B cell (primary cell): Measurements from ENCODE around the gene CBLB. TPM values are rescaled to one million over a fixed set of nuclear protein-coding genes. Genes with fewer than 3 reads are reported as not detected.
"Not testable (repeated sequence)": the region's sequence is repeated elsewhere in the genome, so short reads cannot be mapped to it uniquely, and the experiment has no call there.

Source experiments
- ATAC-seq: fragments of 200-7000 bp; cut with Tn5 transposase; one replicate; pipeline ENCODE4 v1.10.0; 2021; ENCODE audit warnings: low read depth, mild to moderate bottlenecking, moderate number of reproducible peaks, moderate library complexity
- CTCF ChIA-PET: fragments of 350-600 bp; sonication (Branson Sonifier 250); formaldehyde crosslinking; loops from one replicate; lab custom pipeline; 2021; ENCODE audit warnings: antibody characterized with exemption, inconsistent platforms; lab: Charles Lee
- POLR2A ChIA-PET: fragments of 350-600 bp; sonication (Branson Sonifier 250); formaldehyde crosslinking; loops from one replicate; lab custom pipeline; 2021; ENCODE audit warnings: antibody characterized with exemption; lab: Charles Lee
- DNase-seq: peaks from one replicate; pipeline ENCODE4 v3.0.0; 2013
- H2AFZ ChIP-seq: 2 replicates; pipeline ENCODE4 v1.6.1; 2012; ENCODE audit warnings: mild to moderate bottlenecking, low read depth, low read length; ENCODE audit not compliant: insufficient read depth, poor library complexity, severe bottlenecking
- H3K27ac ChIP-seq, 2 donors: 1 replicate in 1 of 2; 2 replicates in 1 of 2; pipeline ENCODE4 v1.5.1; 2012 to 2013; ENCODE audit warnings: low read length in 2 of 2, mild to moderate bottlenecking in 2 of 2, moderate library complexity in 1 of 2
- H3K27me3 ChIP-seq, 4 experiments: fragments of 200-600 bp in 1 of 4; sonication (generic) in 1 of 4; replicated peaks in 1 of 4; 1 replicate in 2 of 4; 2 replicates in 2 of 4; pipeline versions ENCODE4 v1.6.1 to v1.7.0; 2013 to 2016; ENCODE audit warnings: low read length in 3 of 4, mild to moderate bottlenecking in 2 of 4, mixed read lengths in 1 of 4, moderate library complexity in 1 of 4; ENCODE audit not compliant: insufficient read depth in 4 of 4, control insufficient read depth in 3 of 4; ENCODE audit errors: control extremely low read depth in 1 of 4
- H3K36me3 ChIP-seq, 2 experiments: replicated peaks in 1 of 2; 1 replicate in 1 of 2; 2 replicates in 1 of 2; pipeline versions ENCODE4 v1.6.1 to v1.7.1; 2013; ENCODE audit warnings: low read length in 1 of 2; ENCODE audit not compliant: insufficient read depth in 2 of 2, control insufficient read depth in 1 of 2; ENCODE audit errors: control extremely low read depth in 1 of 2, extremely low read depth in 1 of 2
- H3K4me1 ChIP-seq, 2 donors: fragments of 200-600 bp in 1 of 2; sonication (generic) in 1 of 2; 1 replicate in 1 of 2; 2 replicates in 1 of 2; pipeline versions ENCODE4 v1.5.1 to v1.6.1; 2013 to 2017; ENCODE audit warnings: low read length in 2 of 2; ENCODE audit not compliant: control insufficient read depth in 2 of 2, insufficient read depth in 2 of 2
- H3K4me2 ChIP-seq: replicated peaks from 2 replicates; pipeline ENCODE3; 2012; ENCODE audit warnings: mild to moderate bottlenecking, low read depth, low read length; ENCODE audit not compliant: poor library complexity, severe bottlenecking
- H3K4me3 ChIP-seq, 5 experiments: fragments of 200-600 bp in 1 of 5; sonication (generic) in 1 of 5; 1 replicate in 3 of 5; 2 replicates in 2 of 5; pipeline versions ENCODE4 v1.5.1 to v1.7.0; 2011 to 2016; ENCODE audit warnings: low read length in 4 of 5, mild to moderate bottlenecking in 4 of 5, low read depth in 2 of 5, control low read depth in 1 of 5, moderate library complexity in 1 of 5; ENCODE audit not compliant: insufficient read depth in 1 of 5; ENCODE audit errors: control extremely low read depth in 1 of 5, extremely low read depth in 1 of 5
- H3K79me2 ChIP-seq: fragments of 200-600 bp; sonication (generic); one replicate; pipeline ENCODE4 v1.6.0; 2016; ENCODE audit warnings: low read length; ENCODE audit not compliant: control insufficient read depth, insufficient read depth
- H3K9ac ChIP-seq: fragments of 200-600 bp; sonication (generic); 2 replicates; pipeline ENCODE4 v1.6.1; 2017; ENCODE audit warnings: mild to moderate bottlenecking, low read length, moderate library complexity
- H3K9me3 ChIP-seq, 3 donors: one replicate each; pipeline versions ENCODE4 v1.6.1 to v1.7.1; 2013; ENCODE audit warnings: low read length in 2 of 3; ENCODE audit not compliant: control insufficient read depth in 2 of 3, insufficient read depth in 1 of 3; ENCODE audit errors: control extremely low read depth in 1 of 3
- H4K20me1 ChIP-seq: 2 replicates; pipeline ENCODE4 v1.6.0; 2012; ENCODE audit warnings: mild to moderate bottlenecking, low read length; ENCODE audit not compliant: insufficient read depth, control insufficient read depth, poor library complexity, severe bottlenecking
- H3K27ac Mint-ChIP-seq: one replicate; pipeline ENCODE4 v1.8.0; 2021; ENCODE audit warnings: mixed read lengths
- H3K27me3 Mint-ChIP-seq: one replicate; pipeline ENCODE4 v1.8.0; 2021; ENCODE audit warnings: mixed read lengths
- H3K4me1 Mint-ChIP-seq: one replicate; pipeline ENCODE4 v1.8.0; 2021; ENCODE audit warnings: mixed read lengths
- H3K4me3 Mint-ChIP-seq: one replicate; pipeline ENCODE4 v1.8.0; 2021; ENCODE audit warnings: mixed read lengths
- H3K9me3 Mint-ChIP-seq: one replicate; pipeline ENCODE4 v1.8.0; 2022; ENCODE audit warnings: mixed read lengths; ENCODE audit not compliant: insufficient read depth
- EZH2 ChIP-seq: IDR thresholded peaks from 2 replicates; pipeline ENCODE4 v1.6.1; 2012; ENCODE audit warnings: borderline replicate concordance, low read depth, mild to moderate bottlenecking, moderate library complexity, low read length; ENCODE audit not compliant: insufficient read depth, poor library complexity, severe bottlenecking
- WGBS: methylation state at CpG from one replicate; pipeline ENCODE4 v1.1.5; 2013; ENCODE audit warnings: missing lambda C conversion rate; ENCODE audit not compliant: insufficient coverage; 5-methylcytosine and 5-hydroxymethylcytosine counted together
- intact Hi-C: fragments of 100-400 bp; cut with micrococcal nuclease; formaldehyde crosslinking; loops from one replicate; pipeline ENCODE4 v1.10.0; 2022
- polyA plus RNA-seq: library from polyadenylated mRNA; depleted of rRNA; stranded (reverse); fragments of >200 nt; gene quantifications from 2 replicates; pipeline ENCODE4 v1.2.3, GENCODE V29; 2012
- total RNA-seq, 2 donors: library from RNA; stranded (reverse); fragments of 120-200 nt in 1 of 2; gene quantifications; 1 replicate in 1 of 2; 2 replicates in 1 of 2; pipeline versions ENCODE4 v1.2.3 to v1.2.4, GENCODE V29; 2013 to 2022
- TF ChIP-seq, protein P1 (sequence below): fragments of 200-600 bp; IDR thresholded peaks from one replicate; pipeline ENCODE4 v1.8.0; 2022; ENCODE audit warnings: antibody characterized with exemption, mild to moderate bottlenecking

CBLB gene
- total and polyA plus RNA-seq, 2 donors (not counting 1 experiment from before 2014, with no cell fraction given) = 19.0 to 135 TPM

GRCh38 chr3:105729667-105730066 lies 139.1 kb downstream of the CBLB start:
- Histone ChIP-seq H2AFZ (no peak overlapping the region), H3K27me3 (no peaks in the 10 kb centered on the region), H3K9me3 (no peaks in the 10 kb centered on the region), H3K9ac (no peak overlapping the region), H3K79me2 (no peaks in the 10 kb centered on the region), H3K27ac (no peak overlapping the region), H3K4me2 (no peak overlapping the region), H3K4me1 (peaks cover 0 to 5% of the 10 kb centered on the region in 2 donors), H4K20me1 (no peaks in the 10 kb centered on the region), H3K4me3 (no peak overlapping the region), H3K36me3 (peaks cover 3 to 8% of the 10 kb centered on the region in 2 experiments)
- Mint-ChIP-seq H3K4me3 (no peak overlapping the region), H3K9me3 (no peaks in the 10 kb centered on the region), H3K4me1 (peaks cover 17% of the 10 kb centered on the region), H3K27ac (no peak overlapping the region), H3K27me3 (no peaks in the 10 kb centered on the region)
- ChIA-PET CTCF (no interaction called here), POLR2A (no interaction called here)
- ATAC-seq = no peak
- no CpG with 5 or more reads among the region's 3 CpGs for WGBS
- intact Hi-C loops = loop anchor here (5.0 kb wide), 1 partner anchor 43 kb away; no protein-coding TSS in a partner anchor
- TF ChIP-seq, protein P1, sequence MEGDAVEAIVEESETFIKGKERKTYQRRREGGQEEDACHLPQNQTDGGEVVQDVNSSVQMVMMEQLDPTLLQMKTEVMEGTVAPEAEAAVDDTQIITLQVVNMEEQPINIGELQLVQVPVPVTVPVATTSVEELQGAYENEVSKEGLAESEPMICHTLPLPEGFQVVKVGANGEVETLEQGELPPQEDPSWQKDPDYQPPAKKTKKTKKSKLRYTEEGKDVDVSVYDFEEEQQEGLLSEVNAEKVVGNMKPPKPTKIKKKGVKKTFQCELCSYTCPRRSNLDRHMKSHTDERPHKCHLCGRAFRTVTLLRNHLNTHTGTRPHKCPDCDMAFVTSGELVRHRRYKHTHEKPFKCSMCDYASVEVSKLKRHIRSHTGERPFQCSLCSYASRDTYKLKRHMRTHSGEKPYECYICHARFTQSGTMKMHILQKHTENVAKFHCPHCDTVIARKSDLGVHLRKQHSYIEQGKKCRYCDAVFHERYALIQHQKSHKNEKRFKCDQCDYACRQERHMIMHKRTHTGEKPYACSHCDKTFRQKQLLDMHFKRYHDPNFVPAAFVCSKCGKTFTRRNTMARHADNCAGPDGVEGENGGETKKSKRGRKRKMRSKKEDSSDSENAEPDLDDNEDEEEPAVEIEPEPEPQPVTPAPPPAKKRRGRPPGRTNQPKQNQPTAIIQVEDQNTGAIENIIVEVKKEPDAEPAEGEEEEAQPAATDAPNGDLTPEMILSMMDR = no peak
- no peak for TF ChIP-seq EZH2
- DNase-seq = no peak

- intact Hi-C loops = no loop called here
- Histone ChIP-seq H3K9me3 (no peaks in the 10 kb centered on the region), H3K4me3 (no peak overlapping the region), H3K36me3 (peaks cover 2 to 8% of the 10 kb centered on the region in 2 experiments), H3K9ac (no peak overlapping the region), H4K20me1 (no peaks in the 10 kb centered on the region), H3K27me3 (no peaks in the 10 kb centered on the region), H3K4me2 (no peak overlapping the region), H3K27ac (no peak overlapping the region), H2AFZ (no peak overlapping the region), H3K79me2 (no peaks in the 10 kb centered on the region), H3K4me1 (peaks cover 0 to 5% of the 10 kb centered on the region in 2 donors)
- WGBS = no CpG with 5 or more reads among the region's 3 CpGs
- ChIA-PET POLR2A (interaction anchor here (0.6 kb wide), 1 partner anchor 604 kb away, joined by 3 read pairs; no protein-coding TSS in a partner anchor), CTCF (no interaction called here)
- no peak for ATAC-seq
- Mint-ChIP-seq H3K27me3 (no peaks in the 10 kb centered on the region), H3K9me3 (no peaks in the 10 kb centered on the region), H3K4me3 (no peak overlapping the region), H3K4me1 (peaks cover 21% of the 10 kb centered on the region), H3K27ac (no peak overlapping the region)
- no peak for DNase-seq
- TF ChIP-seq, protein P1 = no peak
- no peak for TF ChIP-seq EZH2
Measured at GRCh38 chr3:105728771-105729312, 140.0 kb downstream of the CBLB start.

GRCh38 chr3:105727036-105727435 lies 141.8 kb downstream of the CBLB start:
- POLR2A ChIA-PET, H4K20me1 ChIP-seq, H3K27me3 Mint-ChIP-seq, H3K27me3 ChIP-seq, H3K4me3 ChIP-seq, H3K36me3 ChIP-seq, intact Hi-C loops, CTCF ChIA-PET, ATAC-seq, H3K79me2 ChIP-seq, H3K4me2 ChIP-seq, H3K9ac ChIP-seq, H3K9me3 Mint-ChIP-seq, H3K4me3 Mint-ChIP-seq, DNase-seq, H3K27ac Mint-ChIP-seq, H2AFZ ChIP-seq, H3K9me3 ChIP-seq, H3K27ac ChIP-seq: not testable (repeated sequence)
- H3K4me1 ChIP-seq = peaks cover 4 to 20% of the 10 kb centered on the region in 2 donors
- WGBS = no CpG with 5 or more reads among the region's 3 CpGs
- H3K4me1 Mint-ChIP-seq = peaks cover 29% of the 10 kb centered on the region
